Placental epithelial cell (primary cell): Measurements from ENCODE around the gene KCNRG. TPM values are rescaled to one million over a fixed set of nuclear protein-coding genes. Genes with fewer than 3 reads are reported as not detected.
A peak's percentile ranks its signal among the peaks of the same experiment; 100 is the strongest.

Experiments used
- small RNA-seq: library from RNA; depleted of rRNA; stranded (forward); fragments of <200 nt; gene quantifications from one replicate; pipeline ENCODE3, GENCODE V24; 2012
- total RNA-seq: library from RNA; depleted of rRNA; stranded (reverse); fragments of >200 nt; gene quantifications from 2 replicates; pipeline ENCODE4 v1.2.3, GENCODE V29; 2012

KCNRG gene
- total RNA-seq: 4.9 and 5.5 TPM in 2 replicates

DNA sequence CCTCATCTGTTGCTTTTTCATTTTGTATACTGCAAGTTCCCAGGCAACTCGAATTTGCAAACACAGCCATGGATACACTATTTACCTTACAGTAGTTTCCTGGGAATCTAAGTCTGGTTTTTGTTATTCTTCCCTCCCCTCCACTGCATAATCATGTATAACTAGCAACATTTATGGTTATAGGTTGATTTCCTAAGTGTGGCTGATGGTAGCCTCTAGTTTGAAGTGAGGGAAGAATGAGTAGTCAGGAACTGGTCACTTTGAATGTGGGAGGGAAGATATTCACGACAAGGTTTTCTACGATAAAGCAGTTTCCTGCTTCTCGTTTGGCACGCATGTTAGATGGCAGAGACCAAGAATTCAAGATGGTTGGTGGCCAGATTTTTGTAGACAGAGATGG is at the start of gene KCNRG:
Gene KCNRG (plus strand): TSS at position 187 of the 400 bp plus-strand sequence. CDS start 50 bp downstream, at position 237.

GRCh38 chr13:49996951-49997895 is 18.0 kb upstream of the KCNRG start, which contains the start of gene TRIM13:
TRIM13 (plus strand) TSS chr13:49997042; CDS start chr13:50011941, 14,899 bp downstream.

Small RNA genes within 50 kb of the gene (small RNA-seq; reads per million reads assigned to genes)
- 7.9 reads per million, percentile 94 among the genes with 10 or more reads in this experiment for gene MIR16-1
- gene MIR3613: not detected
- not detected for gene RF02105
- gene RF02106: not detected
- gene RF02107: not detected
- gene RF02108: not detected

Other genes starting within 250 kb of the KCNRG start
- gene KPNA3, start 222.8 kb upstream of the KCNRG start, total RNA-seq: 16.5 and 28.2 TPM in 2 replicates
- gene SPRYD7, start 79.1 kb upstream of the KCNRG start, total RNA-seq: 5.5 and 7.7 TPM in 2 replicates
- gene TRIM13, start 18.4 kb upstream of the KCNRG start, total RNA-seq: 29.0 and 31.0 TPM in 2 replicates